CD14-positive monocyte (primary cell): ENCODE data around the gene TCTN1. TPM values are rescaled to one million over a fixed set of nuclear protein-coding genes. Genes with fewer than 3 reads are reported as not detected.

ENCODE experiments used
- DNase-seq, 3 donors: peaks; one replicate each; pipeline ENCODE4 v3.0.0-alpha.2; 2011 to 2022
- H2AFZ ChIP-seq: 2 replicates; pipeline ENCODE4 v1.6.0; 2012; ENCODE audit warnings: mild to moderate bottlenecking, low read depth, low read length, inconsistent platforms; ENCODE audit not compliant: insufficient read depth, poor library complexity, severe bottlenecking
- H3K27ac ChIP-seq, 2 donors: 1 replicate in 1 of 2; 2 replicates in 1 of 2; pipeline ENCODE4 v1.5.1; 2012 to 2013; ENCODE audit warnings: low read length in 2 of 2, control low read depth in 1 of 2, inconsistent platforms in 1 of 2, low read depth in 1 of 2, mild to moderate bottlenecking in 1 of 2
- H3K27me3 ChIP-seq, 2 donors: one replicate each; pipeline versions ENCODE4 v1.6.0 to v1.6.1; 2011 to 2013; ENCODE audit warnings: low read length in 2 of 2; ENCODE audit not compliant: control insufficient read depth in 2 of 2, insufficient read depth in 2 of 2
- H3K36me3 ChIP-seq, 2 donors: replicated peaks in 1 of 2; 1 replicate in 1 of 2; 2 replicates in 1 of 2; pipeline versions ENCODE4 v1.5.1 to v1.6.1; 2012 to 2013; ENCODE audit warnings: low read length in 2 of 2, control low read depth in 1 of 2, inconsistent platforms in 1 of 2, mild to moderate bottlenecking in 1 of 2; ENCODE audit not compliant: insufficient read depth in 2 of 2, control insufficient read depth in 1 of 2
- H3K4me1 ChIP-seq, 2 donors: 1 replicate in 1 of 2; 2 replicates in 1 of 2; pipeline versions ENCODE4 v1.5.1 to v1.6.1; 2012 to 2013; ENCODE audit warnings: low read length in 2 of 2, control low read depth in 1 of 2, inconsistent platforms in 1 of 2, mild to moderate bottlenecking in 1 of 2, moderate library complexity in 1 of 2; ENCODE audit not compliant: insufficient read depth in 2 of 2, control insufficient read depth in 1 of 2
- H3K4me2 ChIP-seq: replicated peaks from 2 replicates; pipeline ENCODE3; 2012; ENCODE audit warnings: low read length, moderate library complexity, mild to moderate bottlenecking; ENCODE audit not compliant: poor library complexity, severe bottlenecking; ENCODE audit errors: extremely low read depth
- H3K4me3 ChIP-seq, 3 experiments: fragments of 200-600 bp in 1 of 3; sonication (generic) in 1 of 3; replicated peaks in 1 of 3; 1 replicate in 2 of 3; 2 replicates in 1 of 3; pipeline ENCODE4 v1.5.1; 2011 to 2013; ENCODE audit warnings: low read length in 3 of 3, mild to moderate bottlenecking in 3 of 3, control low read depth in 2 of 3, low read depth in 2 of 3, inconsistent platforms in 1 of 3, moderate library complexity in 1 of 3
- H3K79me2 ChIP-seq: 2 replicates; pipeline ENCODE4 v1.6.0; 2012; ENCODE audit warnings: mild to moderate bottlenecking, control low read depth, inconsistent platforms, low read length, moderate library complexity; ENCODE audit not compliant: insufficient read depth
- H3K9ac ChIP-seq: 2 replicates; pipeline ENCODE4 v1.6.0; 2017; ENCODE audit warnings: low read length, mild to moderate bottlenecking; ENCODE audit not compliant: insufficient read depth, poor library complexity, severe bottlenecking
- H3K9me3 ChIP-seq, 2 donors: replicated peaks in 1 of 2; 1 replicate in 1 of 2; 2 replicates in 1 of 2; pipeline versions ENCODE4 v1.5.1 to v1.6.1; 2012 to 2013; ENCODE audit warnings: low read length in 2 of 2, control low read depth in 1 of 2; ENCODE audit not compliant: control insufficient read depth in 1 of 2, insufficient read depth in 1 of 2
- H4K20me1 ChIP-seq: 2 replicates; pipeline ENCODE4 v1.6.0; 2012; ENCODE audit warnings: mild to moderate bottlenecking, low read length, control low read depth, moderate library complexity; ENCODE audit not compliant: insufficient read depth
- H3K27ac Mint-ChIP-seq, 7 donors: one replicate each; pipeline ENCODE4 v1.8.0; 2020; ENCODE audit warnings: mild to moderate bottlenecking in 7 of 7, mixed read lengths in 7 of 7, moderate library complexity in 6 of 7, inconsistent platforms in 2 of 7
- H3K27me3 Mint-ChIP-seq, 3 donors: one replicate each; pipeline ENCODE4 v1.8.0; 2021 to 2022; ENCODE audit warnings: low read depth in 3 of 3, mild to moderate bottlenecking in 3 of 3, mixed read lengths in 3 of 3, moderate library complexity in 3 of 3, inconsistent platforms in 1 of 3
- H3K36me3 Mint-ChIP-seq, 2 donors: one replicate each; pipeline ENCODE4 v1.8.0; 2020; ENCODE audit warnings: mixed read lengths in 2 of 2, inconsistent platforms in 1 of 2, mild to moderate bottlenecking in 1 of 2
- H3K4me1 Mint-ChIP-seq: one replicate; pipeline ENCODE4 v1.8.0; 2020; ENCODE audit warnings: mild to moderate bottlenecking, mixed read lengths
- H3K4me3 Mint-ChIP-seq, 2 donors: one replicate each; pipeline ENCODE4 v1.8.0; 2020; ENCODE audit warnings: mild to moderate bottlenecking in 2 of 2, mixed read lengths in 2 of 2, moderate library complexity in 1 of 2
- H3K9me3 Mint-ChIP-seq, 7 donors: one replicate each; pipeline ENCODE4 v1.8.0; 2020 to 2022; ENCODE audit warnings: mixed read lengths in 7 of 7, mild to moderate bottlenecking in 6 of 7, moderate library complexity in 6 of 7, inconsistent platforms in 2 of 7
- CTCF ChIP-seq: fragments of 200-600 bp; IDR thresholded peaks from one replicate; pipeline ENCODE4 v1.8.0; 2022; ENCODE audit warnings: antibody characterized with exemption, mild to moderate bottlenecking
- WGBS: methylation state at CpG from one replicate; pipeline ENCODE4 v1.1.5; 2013; ENCODE audit warnings: missing lambda C conversion rate; ENCODE audit not compliant: insufficient coverage; 5-methylcytosine and 5-hydroxymethylcytosine counted together
- intact Hi-C, 2 donors: fragments of 100-400 bp; cut with micrococcal nuclease; formaldehyde crosslinking; loops; one replicate each; pipeline versions ENCODE4 v1.15.0 to v1.15.1; 2023
- polyA plus RNA-seq, 3 donors: library from polyadenylated mRNA; depleted of rRNA in 1 of 3; unstranded in 2 of 3; stranded (reverse) in 1 of 3; fragments of 300-500 nt in 2 of 3; fragments of >200 nt in 1 of 3; fragmentation: Illumina TruSeq in 2 of 3; gene quantifications; 1 replicate in 2 of 3; 2 replicates in 1 of 3; pipeline ENCODE4 v1.2.3, GENCODE V29; 2012 to 2021

TCTN1 gene
- polyA plus RNA-seq, 3 donors: 4.0 to 6.1 (median 4.5) TPM

- peak overlapping the region in 1 of 2 donors; percentile 53 for H3K4me3 Mint-ChIP-seq
- H3K27ac Mint-ChIP-seq: peak overlapping the region; percentile 98 to 100 (median 100)
- peak overlapping the region; percentile 20 for H2AFZ ChIP-seq
Measured at GRCh38 chr12:110590059-110590458, 23.9 kb upstream of the TCTN1 start.

GRCh38 chr12:110590806-110591326 is 23.1 kb upstream of the TCTN1 start:
- Histone ChIP-seq H3K27me3 (no peaks in the 10 kb centered on the region), H3K4me1 (peaks cover 37 to 40% of the 10 kb centered on the region in 2 donors), H3K79me2 (no peaks in the 10 kb centered on the region), H3K4me3 (no peak overlapping the region), H3K4me2 (peak overlapping the region; percentile 21), H3K36me3 (no peaks in the 10 kb centered on the region), H2AFZ (peak overlapping the region; percentile 20), H3K27ac (peak overlapping the region; percentile 90 to 94), H4K20me1 (no peaks in the 10 kb centered on the region), H3K9me3 (no peaks in the 10 kb centered on the region), H3K9ac (peak overlapping the region; percentile 48)
- peak; percentile 93 to 100 (median 98) for DNase-seq
- Mint-ChIP-seq H3K27me3 (peaks cover 0 to 2% (median 0%) of the 10 kb centered on the region in 3 donors), H3K36me3 (peaks cover 0 to 3% of the 10 kb centered on the region in 2 donors), H3K9me3 (peaks cover 0 to 5% (median 3%) of the 10 kb centered on the region in 7 donors), H3K27ac (peak overlapping the region; percentile 98 to 100 (median 100)), H3K4me3 (peak overlapping the region in 1 of 2 donors; percentile 65), H3K4me1 (peaks cover 35% of the 10 kb centered on the region)
- no peak for TF ChIP-seq CTCF
- intact Hi-C loops: no loop called here
- no CpG with 5 or more reads among the region's 3 CpGs for WGBS

More at GRCh38 chr12:110590059-110590458, 23.9 kb upstream of the TCTN1 start:
- peak overlapping the region in 1 of 3 experiments; percentile 8 for H3K4me3 ChIP-seq
- no peak for DNase-seq
- no peaks in the 10 kb centered on the region for H3K9me3 ChIP-seq
- no peaks in the 10 kb centered on the region for H3K36me3 ChIP-seq
- no CpG with 5 or more reads among the region's 1 CpG for WGBS
- peak overlapping the region; percentile 90 to 94 for H3K27ac ChIP-seq
- no peaks in the 10 kb centered on the region for H3K79me2 ChIP-seq
- Mint-ChIP-seq H3K36me3 (peaks cover 0 to 3% of the 10 kb centered on the region in 2 donors), H3K9me3 (peaks cover 0 to 5% (median 3%) of the 10 kb centered on the region in 7 donors), H3K27me3 (peaks cover 0 to 2% (median 0%) of the 10 kb centered on the region in 3 donors), H3K4me1 (peaks cover 42% of the 10 kb centered on the region)
- H3K27me3 ChIP-seq: no peaks in the 10 kb centered on the region
- no peaks in the 10 kb centered on the region for H4K20me1 ChIP-seq
- peak overlapping the region; percentile 35 for H3K9ac ChIP-seq
- H3K4me2 ChIP-seq: no peak overlapping the region
- intact Hi-C loops: no loop called here
- no peak for TF ChIP-seq CTCF
- H3K4me1 ChIP-seq: peaks cover 45 to 48% of the 10 kb centered on the region in 2 donors
